CD4-positive, CD25-positive, alpha-beta regulatory T cell (primary cell): ENCODE results near the gene PHAF1. TPM values are rescaled to one million over a fixed set of nuclear protein-coding genes. Genes with fewer than 3 reads are reported as not detected.
A peak's percentile ranks its signal among the peaks of the same experiment; 100 is the strongest.

Experiments
- ATAC-seq, 2 donors: fragments of 150-1000 bp; cut with Tn5 transposase; one replicate each; pipeline ENCODE4 v1.10.0; 2021; ENCODE audit warnings: low read depth in 2 of 2, moderate number of reproducible peaks in 2 of 2, moderate library complexity in 1 of 2
- DNase-seq, 3 donors: peaks; one replicate each; pipeline versions ENCODE4 v3.0.0 to v3.0.0-alpha.2; 2012 to 2022; ENCODE audit warnings: mixed read lengths in 1 of 3
- H3K27ac ChIP-seq: one replicate; pipeline ENCODE4 v1.7.0; 2013; ENCODE audit warnings: mild to moderate bottlenecking, low read length; ENCODE audit not compliant: insufficient read depth, poor library complexity, severe bottlenecking
- H3K27me3 ChIP-seq: one replicate; pipeline ENCODE4 v1.7.0; 2013; ENCODE audit warnings: low read length; ENCODE audit not compliant: control insufficient read depth, insufficient read depth
- H3K36me3 ChIP-seq: one replicate; pipeline ENCODE4 v1.7.0; 2013; ENCODE audit warnings: mild to moderate bottlenecking, low read length, moderate library complexity; ENCODE audit not compliant: control insufficient read depth, insufficient read depth
- H3K4me1 ChIP-seq: 2 replicates; pipeline ENCODE4 v1.7.0; 2013; ENCODE audit warnings: mild to moderate bottlenecking, low read length; ENCODE audit not compliant: insufficient read depth, control insufficient read depth, poor library complexity, severe bottlenecking
- H3K4me3 ChIP-seq: one replicate; pipeline ENCODE4 v1.7.0; 2013; ENCODE audit warnings: low read depth, mild to moderate bottlenecking, low read length, moderate library complexity
- H3K9me3 ChIP-seq, 2 experiments: 1 replicate in 1 of 2; 2 replicates in 1 of 2; pipeline ENCODE4 v1.7.0; 2013; ENCODE audit warnings: low read length in 2 of 2, mild to moderate bottlenecking in 1 of 2, moderate library complexity in 1 of 2; ENCODE audit not compliant: control insufficient read depth in 2 of 2
- H3K27ac Mint-ChIP-seq, 3 donors: one replicate each; pipeline ENCODE4 v1.8.0; 2020 to 2022; ENCODE audit warnings: mild to moderate bottlenecking in 3 of 3, mixed read lengths in 3 of 3, moderate library complexity in 2 of 3
- H3K27me3 Mint-ChIP-seq: one replicate; pipeline ENCODE4 v1.8.0; 2022; ENCODE audit warnings: mild to moderate bottlenecking, mixed read lengths
- H3K36me3 Mint-ChIP-seq: one replicate; pipeline ENCODE4 v1.8.0; 2020; ENCODE audit warnings: mixed read lengths
- H3K4me1 Mint-ChIP-seq, 4 donors: one replicate each; pipeline ENCODE4 v1.8.0; 2020 to 2022; ENCODE audit warnings: mixed read lengths in 4 of 4, mild to moderate bottlenecking in 1 of 4
- H3K4me3 Mint-ChIP-seq, 4 donors: one replicate each; pipeline ENCODE4 v1.8.0; 2020 to 2022; ENCODE audit warnings: mild to moderate bottlenecking in 4 of 4, mixed read lengths in 4 of 4, moderate library complexity in 3 of 4
- H3K9me3 Mint-ChIP-seq, 7 donors: one replicate each; pipeline ENCODE4 v1.8.0; 2020 to 2022; ENCODE audit warnings: mixed read lengths in 7 of 7, mild to moderate bottlenecking in 3 of 7, moderate library complexity in 2 of 7
- polyA plus RNA-seq, 4 donors: library from polyadenylated mRNA; unstranded; fragments of 300-500 nt; fragmentation: Illumina TruSeq; gene quantifications; one replicate each; pipeline ENCODE4 v1.2.3, GENCODE V29; 2021
- total RNA-seq: library from RNA; stranded (reverse); gene quantifications from one replicate; pipeline ENCODE4 v1.2.3, GENCODE V29; 2022

Gene PHAF1
- total and polyA plus RNA-seq, 5 donors from 2014 or later, result 10.0 to 19.2 (median 12.0) TPM

GRCh38 chr16:67166598-67167168, 56.9 kb downstream of the PHAF1 start:
- no peaks in the 10 kb centered on the region for H3K36me3 Mint-ChIP-seq
- H3K9me3 Mint-ChIP-seq, result peaks cover 0 to 2% (median 0%) of the 10 kb centered on the region in 7 donors
- peaks cover 52% of the 10 kb centered on the region for H3K4me1 ChIP-seq
- H3K4me1 Mint-ChIP-seq, result peaks cover 4 to 37% (median 11%) of the 10 kb centered on the region in 4 donors
- H3K27me3 ChIP-seq, result peaks cover 19% of the 10 kb centered on the region
- DNase-seq (no peak), ATAC-seq (no peak)
- H3K27me3 Mint-ChIP-seq, result peaks cover 80% of the 10 kb centered on the region
- no peaks in the 10 kb centered on the region for H3K36me3 ChIP-seq
- peak overlapping the region in 1 of 4 donors; percentile 24 for H3K4me3 Mint-ChIP-seq
- peak overlapping the region in 1 of 3 donors; percentile 48 for H3K27ac Mint-ChIP-seq
- H3K9me3 ChIP-seq, result no peaks in the 10 kb centered on the region
- H3K27ac ChIP-seq, result no peak overlapping the region
- no peak overlapping the region for H3K4me3 ChIP-seq

GRCh38 chr16:67167588-67167987, 57.8 kb downstream of the PHAF1 start:
- Histone ChIP-seq H3K36me3 (no peaks in the 10 kb centered on the region), H3K4me1 (peaks cover 50% of the 10 kb centered on the region), H3K27ac (no peak overlapping the region), H3K9me3 (no peaks in the 10 kb centered on the region), H3K4me3 (no peak overlapping the region), H3K27me3 (peaks cover 20% of the 10 kb centered on the region)
- Mint-ChIP-seq H3K36me3 (no peaks in the 10 kb centered on the region), H3K4me3 (peak overlapping the region in 2 of 4 donors; percentile 5 to 68), H3K4me1 (peaks cover 0 to 30% (median 8%) of the 10 kb centered on the region in 4 donors), H3K9me3 (peaks cover 0 to 2% (median 0%) of the 10 kb centered on the region in 7 donors), H3K27me3 (peaks cover 78% of the 10 kb centered on the region), H3K27ac (no peak overlapping the region)
- DNase-seq (no peak), ATAC-seq (no peak)

GRCh38 chr16:67169011-67169451, 59.3 kb downstream of the PHAF1 start:
- H3K36me3 ChIP-seq, result no peaks in the 10 kb centered on the region
- peaks cover 28% of the 10 kb centered on the region for H3K27me3 ChIP-seq
- Mint-ChIP-seq H3K4me3 (peak overlapping the region in 1 of 4 donors; percentile 38), H3K27me3 (peaks cover 84% of the 10 kb centered on the region), H3K4me1 (peaks cover 5 to 36% (median 15%) of the 10 kb centered on the region in 4 donors), H3K27ac (no peak overlapping the region), H3K9me3 (peaks cover 0 to 2% (median 0%) of the 10 kb centered on the region in 7 donors), H3K36me3 (no peaks in the 10 kb centered on the region)
- no peak for DNase-seq
- H3K4me3 ChIP-seq, result no peak overlapping the region
- no peak overlapping the region for H3K27ac ChIP-seq
- no peaks in the 10 kb centered on the region for H3K9me3 ChIP-seq
- ATAC-seq, result no peak
- peaks cover 43% of the 10 kb centered on the region for H3K4me1 ChIP-seq

- no peaks in the 10 kb centered on the region for H3K36me3 ChIP-seq
- no peaks in the 10 kb centered on the region for H3K9me3 ChIP-seq
- no peak overlapping the region for H3K27ac Mint-ChIP-seq
- H3K27ac ChIP-seq, result no peak overlapping the region
- H3K4me3 Mint-ChIP-seq, result peak overlapping the region in 3 of 4 donors; percentile 3 to 38 (median 5)
- peaks cover 5 to 34% (median 15%) of the 10 kb centered on the region in 4 donors for H3K4me1 Mint-ChIP-seq
- H3K36me3 Mint-ChIP-seq, result no peaks in the 10 kb centered on the region
- no peak overlapping the region for H3K4me3 ChIP-seq
- H3K27me3 ChIP-seq, result peaks cover 28% of the 10 kb centered on the region
- peaks cover 79% of the 10 kb centered on the region for H3K27me3 Mint-ChIP-seq
- H3K9me3 Mint-ChIP-seq, result peaks cover 0 to 2% (median 0%) of the 10 kb centered on the region in 7 donors
- peak in 1 of 3 donors; percentile 44 for DNase-seq
- peaks cover 44% of the 10 kb centered on the region for H3K4me1 ChIP-seq
- no peak for ATAC-seq
Observed at GRCh38 chr16:67169642-67170167, 60.0 kb downstream of the PHAF1 start.

- H3K4me1 Mint-ChIP-seq, result peaks cover 5 to 31% (median 14%) of the 10 kb centered on the region in 4 donors
- Histone ChIP-seq H3K4me3 (no peak within 1 kb of the TSS), H3K27ac (no peak within 1 kb of the TSS), H3K9me3 (no peaks in the 10 kb centered on the region), H3K36me3 (no peaks in the 10 kb centered on the region), H3K4me1 (peaks cover 40% of the 10 kb centered on the region), H3K27me3 (peaks cover 28% of the 10 kb centered on the region)
- peak within 1 kb of the TSS; percentile 5 to 38 (median 10) for H3K4me3 Mint-ChIP-seq
- no peak for ATAC-seq
- H3K27ac Mint-ChIP-seq, result peak within 1 kb of the TSS in 1 of 3 donors; percentile 26
- peaks cover 75% of the 10 kb centered on the region for H3K27me3 Mint-ChIP-seq
- H3K9me3 Mint-ChIP-seq, result peaks cover 0 to 2% (median 0%) of the 10 kb centered on the region in 7 donors
- H3K36me3 Mint-ChIP-seq, result no peaks in the 10 kb centered on the region
- DNase-seq, result peak in 1 of 3 donors; percentile 62
Observed at GRCh38 chr16:67170168-67170948, 60.6 kb downstream of the PHAF1 start, which contains the start of gene NOL3. Gene NOL3, plus strand, starts transcription at chr16:67170538.

- Mint-ChIP-seq H3K27me3 (peaks cover 80% of the 10 kb centered on the region), H3K4me1 (peaks cover 5 to 30% (median 15%) of the 10 kb centered on the region in 4 donors), H3K9me3 (peaks cover 0 to 2% (median 0%) of the 10 kb centered on the region in 7 donors), H3K4me3 (peak overlapping the region in 1 of 4 donors; percentile 6), H3K27ac (peak overlapping the region in 1 of 3 donors; percentile 26), H3K36me3 (no peaks in the 10 kb centered on the region)
- DNase-seq (no peak), ATAC-seq (no peak)
- peaks cover 28% of the 10 kb centered on the region for H3K27me3 ChIP-seq
- H3K27ac ChIP-seq, result no peak overlapping the region
- H3K4me1 ChIP-seq, result peaks cover 32% of the 10 kb centered on the region
- H3K9me3 ChIP-seq, result no peaks in the 10 kb centered on the region
- H3K36me3 ChIP-seq, result no peaks in the 10 kb centered on the region
- no peak overlapping the region for H3K4me3 ChIP-seq
Observed at GRCh38 chr16:67170949-67171649, 61.4 kb downstream of the PHAF1 start.

- H3K4me1 Mint-ChIP-seq, result peaks cover 5 to 31% (median 17%) of the 10 kb centered on the region in 4 donors
- Histone ChIP-seq H3K27me3 (peaks cover 18% of the 10 kb centered on the region), H3K36me3 (no peaks in the 10 kb centered on the region), H3K4me1 (peaks cover 39% of the 10 kb centered on the region), H3K4me3 (peak overlapping the region; percentile 37), H3K27ac (no peak overlapping the region), H3K9me3 (no peaks in the 10 kb centered on the region)
- H3K27ac Mint-ChIP-seq, result peak overlapping the region in 1 of 3 donors; percentile 68
- peaks cover 67% of the 10 kb centered on the region for H3K27me3 Mint-ChIP-seq
- H3K36me3 Mint-ChIP-seq, result no peaks in the 10 kb centered on the region
- ATAC-seq, result no peak
- peaks cover 0 to 3% (median 0%) of the 10 kb centered on the region in 7 donors for H3K9me3 Mint-ChIP-seq
- no peak for DNase-seq
- peak overlapping the region in 3 of 4 donors; percentile 82 to 89 (median 83) for H3K4me3 Mint-ChIP-seq
Observed at GRCh38 chr16:67173323-67173722, 63.6 kb downstream of the PHAF1 start.
